GM19023 (cell line): ENCODE data around the gene SLC30A10.
"Not testable (repeated sequence)": the region's sequence is repeated elsewhere in the genome, so short reads cannot be mapped to it uniquely, and the experiment has no call there.

Experiments used
- ATAC-seq: cut with Tn5 transposase; IDR thresholded peaks from one replicate; pipeline ENCODE4 v1.9.1; 2021; ENCODE audit warnings: mild to moderate bottlenecking, moderate library complexity; ENCODE audit not compliant: unreplicated experiment

Gene SLC30A10

GRCh38 chr1:219897914-219898313, 30.4 kb downstream of the SLC30A10 start:
- no peak for ATAC-seq

GRCh38 chr1:219892271-219892670, 36.1 kb downstream of the SLC30A10 start:
- not testable (repeated sequence) for ATAC-seq

- ATAC-seq, result not testable (repeated sequence)
These were observed 36.5 kb downstream of the SLC30A10 start for GRCh38 chr1:219891846-219892245.

- ATAC-seq, result not testable (repeated sequence)
These were observed 39.7 kb downstream of the SLC30A10 start for GRCh38 chr1:219888667-219889066.

GRCh38 chr1:219885680-219886079, 42.7 kb downstream of the SLC30A10 start:
- no peak for ATAC-seq

GRCh38 chr1:219883400-219884332, 44.7 kb downstream of the SLC30A10 start:
- no peak for ATAC-seq

- ATAC-seq, result no peak
These were observed 45.6 kb downstream of the SLC30A10 start for GRCh38 chr1:219882755-219883154.

- ATAC-seq, result no peak
These were observed 46.3 kb downstream of the SLC30A10 start for GRCh38 chr1:219882096-219882495.

- ATAC-seq, result no peak
These were observed 47.4 kb downstream of the SLC30A10 start for GRCh38 chr1:219880765-219881457.

GRCh38 chr1:219876798-219877209, 51.6 kb downstream of the SLC30A10 start:
- ATAC-seq, result no peak

- no peak for ATAC-seq
These were observed 52.5 kb downstream of the SLC30A10 start for GRCh38 chr1:219875860-219876259.

- ATAC-seq, result not testable (repeated sequence)
These were observed 55.8 kb downstream of the SLC30A10 start for GRCh38 chr1:219872538-219872937.

- no peak for ATAC-seq
These were observed 56.8 kb downstream of the SLC30A10 start for GRCh38 chr1:219871427-219872057.

- ATAC-seq, result not testable (repeated sequence)
These were observed 59.7 kb downstream of the SLC30A10 start for GRCh38 chr1:219868615-219869014.
